Measurements from ENCODE around the gene KRT4. TPM values are rescaled to one million over a fixed set of nuclear protein-coding genes. Genes with fewer than 3 reads are reported as not detected.

KRT4 gene
- total RNA-seq, 1 experiment from 2014 or later, result not detected

DNA sequence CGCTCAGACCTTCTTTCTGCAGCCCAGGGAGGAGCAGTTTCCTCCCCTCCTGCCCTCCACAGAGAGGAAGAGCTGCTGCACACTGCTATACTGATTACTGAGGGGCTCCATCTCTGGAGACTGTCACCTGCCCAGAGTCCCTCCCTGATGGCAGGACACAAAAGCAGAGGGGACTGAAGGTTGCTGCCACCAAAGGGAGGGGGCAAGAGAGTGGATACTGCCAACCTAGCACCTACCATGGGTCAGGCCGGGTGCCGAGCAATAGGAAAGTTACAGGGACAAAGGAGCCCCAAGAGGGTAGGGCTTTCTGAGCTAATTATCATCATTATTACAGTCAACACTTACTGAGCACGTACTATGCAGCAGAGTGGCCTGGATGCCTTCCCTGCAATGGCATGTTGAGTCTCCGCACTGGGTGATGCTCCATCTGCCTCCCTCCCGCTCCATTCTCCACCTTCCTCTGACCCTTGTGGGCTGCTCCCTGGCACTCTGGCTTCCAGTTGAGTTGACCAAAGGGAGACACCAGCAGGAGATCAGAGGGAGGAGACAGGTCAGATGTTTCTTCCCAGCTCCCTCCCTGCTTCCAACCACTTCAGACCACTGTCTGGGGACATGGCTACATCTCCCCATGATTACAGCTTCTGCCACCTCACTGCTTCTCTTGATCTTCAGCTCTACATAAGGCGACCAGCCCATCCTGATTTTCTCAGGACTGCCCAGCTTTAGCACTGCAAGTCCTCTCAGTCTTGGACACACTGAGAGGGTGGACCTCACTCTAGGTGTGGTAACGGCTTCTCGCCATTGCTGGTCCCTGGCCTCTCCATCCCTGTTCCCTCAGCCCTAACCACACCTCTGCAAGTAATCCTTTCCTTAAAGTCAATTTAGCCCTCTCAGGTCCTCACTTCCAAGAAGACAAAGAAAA, 22.8 kb upstream of the KRT4 start:
- DNase-seq (ENCODE audit: low spot score), result peak; percentile 9

DNA sequence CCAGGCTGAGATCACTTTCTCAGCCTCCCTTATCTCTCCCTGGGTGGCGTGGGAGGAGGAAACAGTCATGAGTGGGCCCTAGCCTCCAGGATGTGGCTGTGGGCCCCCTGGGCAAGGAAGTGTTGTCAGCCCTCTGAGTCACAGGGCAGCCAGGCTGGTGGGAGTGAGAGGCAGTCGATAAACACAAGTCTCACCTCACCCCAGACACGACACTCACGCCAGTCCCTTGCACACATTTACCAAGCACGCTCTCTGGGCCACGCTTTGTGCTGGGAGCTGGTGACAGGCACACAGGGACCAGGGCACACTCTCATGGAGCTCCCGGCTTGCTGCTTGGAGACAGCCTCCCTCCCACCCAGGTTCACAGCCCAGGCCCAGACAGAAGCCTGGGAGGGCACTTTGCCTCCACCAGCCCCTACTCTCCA, 22.1 kb upstream of the KRT4 start:
- DNase-seq (ENCODE audit: low spot score), result peak; percentile 75

DNA sequence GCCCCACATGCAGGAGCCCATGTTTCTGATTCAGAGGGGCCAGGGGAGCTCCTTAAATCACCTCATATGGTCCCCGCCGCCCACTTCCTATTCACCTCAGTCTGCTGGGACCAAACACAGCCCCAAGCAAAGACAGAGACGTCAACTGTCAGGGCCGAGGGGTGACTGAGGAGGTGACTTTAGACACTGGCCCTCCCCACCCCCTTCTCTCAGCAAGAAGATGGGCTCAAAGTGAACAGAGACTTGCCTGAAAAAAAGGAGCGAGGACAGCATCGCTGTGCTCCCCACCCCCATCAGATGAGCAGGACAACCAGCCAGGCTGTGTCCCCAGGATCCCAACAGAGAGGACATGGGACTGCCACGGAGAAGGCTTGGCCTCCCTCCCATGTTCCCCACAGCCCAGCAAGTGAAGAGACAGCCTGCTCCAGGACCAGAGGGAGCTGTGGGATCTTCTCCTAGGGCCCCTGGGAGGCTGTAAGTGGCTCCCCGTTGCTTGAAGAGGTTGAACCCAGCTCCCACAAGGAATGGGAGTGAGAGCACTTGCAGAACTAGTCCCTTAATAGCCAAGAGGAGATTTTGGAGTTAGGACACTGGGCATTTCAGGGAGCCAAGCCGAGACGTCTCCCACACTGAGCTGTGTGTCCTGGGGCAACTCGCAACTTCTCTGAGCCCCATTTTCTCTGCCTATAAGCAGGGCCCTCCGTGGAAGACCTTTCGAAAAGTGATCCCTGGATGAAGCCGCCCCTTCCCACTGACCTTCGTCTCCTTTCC, 21.5 kb upstream of the KRT4 start:
- DNase-seq (ENCODE audit: low spot score), result no peak

DNA sequence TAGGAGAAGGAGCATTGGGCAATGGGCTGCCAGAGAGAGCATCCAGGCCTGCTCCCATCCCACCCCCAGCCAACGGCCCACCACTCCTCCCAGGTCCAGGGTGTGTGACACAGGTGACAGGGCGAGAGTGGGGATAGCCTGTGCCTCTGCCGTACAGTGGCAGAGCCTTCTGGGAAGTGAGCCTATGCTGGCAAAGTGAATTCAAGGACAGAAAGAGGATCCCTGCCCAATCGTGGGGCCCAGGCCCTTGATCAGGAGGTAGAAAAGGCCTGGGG, 20.7 kb upstream of the KRT4 start:
- DNase-seq (ENCODE audit: low spot score), result no peak

DNA sequence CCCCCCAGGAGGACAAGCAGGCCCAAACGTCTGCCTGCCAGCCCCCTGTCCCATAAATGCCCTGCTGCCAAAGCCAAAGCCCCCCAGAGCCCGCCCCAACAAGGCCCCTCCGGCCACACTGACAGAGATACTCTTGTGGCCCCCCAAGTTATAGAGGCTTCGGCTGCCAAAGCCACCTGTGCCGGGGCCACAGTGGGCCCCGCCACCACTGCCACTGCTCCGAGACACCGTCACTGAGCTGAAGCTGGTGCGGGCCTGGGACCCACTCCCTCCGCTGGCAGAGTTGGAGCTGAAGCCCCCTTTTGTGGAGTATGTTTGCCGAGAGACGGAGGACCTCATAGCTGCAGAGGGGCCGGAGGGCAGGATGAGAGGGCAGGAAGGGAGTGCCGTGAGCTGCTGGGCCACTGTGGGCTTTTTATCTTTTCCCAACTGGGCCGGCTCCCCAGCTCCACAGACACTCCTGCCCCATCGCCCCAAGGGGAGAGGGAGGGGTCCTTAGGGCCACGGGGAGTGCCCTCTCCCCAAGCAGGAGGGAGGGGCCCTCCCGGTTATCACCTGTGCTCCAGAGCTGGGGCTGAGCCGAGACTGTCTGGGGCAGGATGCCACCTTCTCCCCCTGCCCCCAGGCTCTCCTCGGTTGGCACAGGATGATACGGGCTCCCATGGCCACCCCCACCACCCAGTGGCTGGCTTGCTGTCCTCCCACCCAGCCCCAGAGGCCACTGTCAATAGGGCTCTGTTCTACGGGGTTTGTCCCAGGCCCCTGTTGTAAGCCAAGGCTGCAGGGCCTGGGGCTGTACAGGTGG, 20.2 kb upstream of the KRT4 start, which contains the start of gene KRT79:
Gene KRT79 (minus strand): TSS at position 390 of the 805 bp plus-strand sequence. CDS start 51 bp downstream, at position 339.
- no peak for DNase-seq (ENCODE audit: low spot score)

DNA sequence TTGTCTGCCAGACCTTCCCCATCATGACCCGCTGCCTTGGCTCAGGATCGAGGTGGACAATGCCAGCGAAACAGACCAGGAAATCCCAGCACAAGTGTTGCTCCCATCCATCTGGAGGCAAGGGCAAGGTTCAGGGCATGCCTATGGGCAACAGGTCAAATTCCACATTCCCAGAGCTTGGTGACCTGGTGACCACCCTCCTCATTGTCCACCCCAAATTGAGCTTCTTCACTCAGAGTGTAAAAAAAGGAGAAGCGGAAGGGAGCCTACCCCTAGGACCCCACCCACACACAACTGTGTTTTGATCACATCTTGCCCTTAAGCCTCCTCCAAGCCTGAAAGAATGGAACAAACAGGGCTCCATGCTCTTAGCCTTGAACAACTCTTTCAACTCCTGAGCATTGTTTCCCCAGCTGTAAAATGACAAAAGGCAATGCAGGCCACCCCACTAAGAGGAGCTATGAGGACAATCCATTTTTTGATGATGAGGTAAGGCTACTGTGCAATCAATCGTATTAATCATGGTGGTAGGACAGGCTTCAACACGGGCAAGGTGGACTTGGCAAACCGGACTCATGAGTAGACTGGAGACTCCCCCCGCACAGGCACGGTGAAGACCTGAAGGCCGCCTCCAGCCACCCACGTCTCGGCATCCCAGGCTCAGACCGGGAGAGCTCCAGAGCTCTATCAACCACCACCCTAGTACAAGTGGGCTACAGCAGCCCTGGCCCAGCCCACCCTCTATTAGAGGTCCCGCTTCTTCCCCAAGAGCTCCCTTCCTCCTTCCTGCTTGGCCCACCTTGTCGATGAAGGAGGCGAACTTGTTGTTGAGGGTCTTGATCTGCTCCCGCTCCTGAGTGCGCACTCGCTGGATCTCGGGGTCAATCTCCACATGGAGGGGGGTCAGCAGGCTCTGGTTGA, 19.3 kb upstream of the KRT4 start:
- no peak for DNase-seq (ENCODE audit: low spot score)

DNA sequence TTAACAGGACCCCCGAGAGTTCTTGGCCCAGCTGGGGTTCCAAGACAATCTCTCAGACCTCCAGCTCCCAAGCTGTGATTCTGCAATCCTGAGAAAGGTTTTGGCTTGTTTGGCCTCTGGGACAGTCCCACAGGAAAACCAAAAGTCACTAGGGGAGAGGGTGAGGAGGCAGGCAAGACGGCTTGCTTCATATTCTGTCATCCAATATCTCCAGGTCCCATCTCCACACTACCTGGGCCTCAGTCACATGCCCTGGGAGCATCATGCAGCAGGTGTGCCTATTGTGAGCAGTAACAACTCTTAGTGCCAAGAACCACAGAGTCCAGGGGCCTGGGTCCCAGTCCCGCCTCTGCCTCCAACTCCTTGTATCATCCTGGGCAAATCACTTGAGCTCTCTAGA, 18.5 kb upstream of the KRT4 start:
- no peak for DNase-seq (ENCODE audit: low spot score)

DNA sequence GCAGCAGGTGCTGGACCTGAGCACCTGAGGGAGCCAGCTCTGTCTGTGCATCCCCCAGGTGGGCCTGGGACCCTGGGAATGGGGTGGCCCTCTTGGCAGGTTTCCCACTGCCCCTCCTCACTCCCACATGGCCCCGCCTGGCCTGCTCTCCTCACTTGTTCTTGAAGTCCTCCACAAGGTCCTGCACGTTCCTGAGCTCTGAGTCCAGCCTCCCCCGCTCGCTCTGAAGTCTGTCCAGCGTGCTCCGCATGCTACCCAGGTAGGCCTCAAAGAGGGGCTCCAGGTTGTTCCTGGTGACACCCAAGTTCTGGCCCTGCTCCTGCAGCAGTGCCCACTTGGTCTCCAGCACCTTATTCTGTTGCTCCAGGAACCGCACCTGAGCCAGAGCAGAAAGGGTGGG, 17.3 kb upstream of the KRT4 start:
- no peak for DNase-seq (ENCODE audit: low spot score)

DNA sequence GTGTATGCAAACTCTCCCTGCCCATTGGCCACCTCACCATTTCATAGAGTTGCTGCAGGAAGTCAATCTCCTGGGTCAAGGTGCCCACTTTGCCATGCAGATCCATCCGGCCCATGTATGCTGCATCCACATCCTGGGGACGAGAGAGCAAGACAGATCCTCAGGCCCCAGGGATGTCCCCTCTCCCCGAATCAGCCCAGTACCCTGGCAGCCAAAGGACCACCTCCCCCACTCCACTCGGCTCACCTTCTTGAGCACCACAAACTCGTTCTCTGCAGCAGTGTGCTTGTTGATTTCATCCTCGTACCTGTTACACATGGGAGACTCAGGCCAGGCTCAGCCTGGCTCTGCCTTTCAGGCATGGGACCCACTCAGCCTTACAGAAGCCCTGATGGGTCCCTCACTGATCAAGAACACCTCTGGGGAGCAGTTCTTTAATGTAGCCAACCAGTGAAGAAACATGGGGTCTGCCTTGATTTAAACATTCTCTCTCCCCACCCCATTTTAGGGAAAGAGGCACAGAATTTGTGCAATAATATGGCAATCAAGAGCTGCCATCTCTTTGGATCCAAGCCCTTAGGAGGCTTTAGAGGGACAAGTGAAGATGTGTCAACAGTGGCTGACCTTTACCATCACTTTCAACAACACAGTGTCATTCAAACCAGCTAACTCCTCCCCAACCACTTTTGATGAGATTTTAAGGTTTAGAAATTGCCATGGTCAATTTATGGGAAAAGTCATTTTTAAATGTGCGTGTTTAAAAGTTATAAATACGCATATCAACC, 16.3 kb upstream of the KRT4 start:
- DNase-seq (ENCODE audit: low spot score), result no peak

DNA sequence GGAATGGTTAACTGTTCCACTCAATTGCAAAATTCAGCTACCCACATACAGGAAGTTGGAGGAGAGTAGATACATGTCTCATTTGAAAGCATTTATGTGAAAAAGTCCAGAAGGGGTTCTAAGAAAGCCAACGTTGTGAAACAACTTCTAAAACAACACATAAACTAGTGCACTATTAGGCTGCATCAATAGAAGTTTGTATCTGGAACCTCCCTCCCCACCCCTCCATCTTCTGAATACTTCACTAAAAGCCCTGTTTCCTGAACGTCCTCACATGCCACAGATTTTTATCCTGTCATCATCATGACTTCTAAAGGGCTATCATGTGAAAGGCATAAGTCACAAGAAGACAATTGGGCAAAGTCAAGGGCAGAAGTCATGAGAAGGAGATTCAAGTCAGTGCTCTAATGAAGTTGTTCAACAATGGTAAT, 14.7 kb upstream of the KRT4 start:
- DNase-seq (ENCODE audit: low spot score), result no peak

DNA sequence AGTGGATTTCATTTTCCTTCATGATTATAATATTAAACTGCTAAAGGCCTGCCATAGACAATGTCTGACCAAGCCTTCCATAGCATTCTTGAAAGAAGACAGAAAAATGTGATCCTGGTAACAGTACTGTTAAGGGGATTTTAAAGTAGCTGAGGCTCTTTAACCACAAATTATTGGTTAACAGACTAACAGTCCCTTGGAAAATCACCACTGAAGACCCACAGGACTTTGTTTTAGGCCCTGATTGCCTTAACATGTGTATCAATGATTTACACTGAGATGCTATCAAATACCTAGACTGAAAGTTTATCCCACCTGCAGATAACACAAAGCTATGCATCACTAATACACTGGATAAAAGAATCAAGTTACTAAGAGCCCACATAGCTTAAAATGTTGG, 14.2 kb upstream of the KRT4 start:
- DNase-seq (ENCODE audit: low spot score), result no peak

DNA sequence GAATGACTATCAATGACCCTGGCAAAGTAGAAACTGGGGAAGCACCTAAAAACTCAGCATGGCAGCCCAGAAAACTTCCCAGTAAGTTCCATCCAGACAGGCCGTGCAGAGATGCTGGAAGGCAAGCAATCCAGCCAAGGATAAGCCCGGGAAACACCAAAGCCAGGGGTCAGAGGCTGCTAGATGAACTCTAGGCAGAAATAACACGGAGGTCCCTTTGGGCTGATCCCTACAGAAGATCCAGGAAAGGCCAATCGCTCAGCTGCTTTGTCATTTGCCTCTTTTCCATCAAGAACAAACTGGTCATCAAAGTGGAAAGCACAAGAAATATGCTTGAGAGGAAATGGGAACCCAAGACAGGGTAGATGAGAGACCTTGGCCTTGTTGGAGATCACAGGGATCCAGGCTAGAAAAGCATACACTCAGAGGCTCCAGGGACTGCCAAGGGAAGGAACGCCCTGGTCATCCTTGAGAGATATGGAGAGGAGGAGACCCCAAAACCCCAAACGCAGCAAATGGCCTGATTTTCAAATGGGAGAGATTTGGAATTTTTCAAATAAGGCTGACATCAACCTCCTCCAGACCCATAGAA, 13.7 kb upstream of the KRT4 start:
- no peak for DNase-seq (ENCODE audit: low spot score)

DNA sequence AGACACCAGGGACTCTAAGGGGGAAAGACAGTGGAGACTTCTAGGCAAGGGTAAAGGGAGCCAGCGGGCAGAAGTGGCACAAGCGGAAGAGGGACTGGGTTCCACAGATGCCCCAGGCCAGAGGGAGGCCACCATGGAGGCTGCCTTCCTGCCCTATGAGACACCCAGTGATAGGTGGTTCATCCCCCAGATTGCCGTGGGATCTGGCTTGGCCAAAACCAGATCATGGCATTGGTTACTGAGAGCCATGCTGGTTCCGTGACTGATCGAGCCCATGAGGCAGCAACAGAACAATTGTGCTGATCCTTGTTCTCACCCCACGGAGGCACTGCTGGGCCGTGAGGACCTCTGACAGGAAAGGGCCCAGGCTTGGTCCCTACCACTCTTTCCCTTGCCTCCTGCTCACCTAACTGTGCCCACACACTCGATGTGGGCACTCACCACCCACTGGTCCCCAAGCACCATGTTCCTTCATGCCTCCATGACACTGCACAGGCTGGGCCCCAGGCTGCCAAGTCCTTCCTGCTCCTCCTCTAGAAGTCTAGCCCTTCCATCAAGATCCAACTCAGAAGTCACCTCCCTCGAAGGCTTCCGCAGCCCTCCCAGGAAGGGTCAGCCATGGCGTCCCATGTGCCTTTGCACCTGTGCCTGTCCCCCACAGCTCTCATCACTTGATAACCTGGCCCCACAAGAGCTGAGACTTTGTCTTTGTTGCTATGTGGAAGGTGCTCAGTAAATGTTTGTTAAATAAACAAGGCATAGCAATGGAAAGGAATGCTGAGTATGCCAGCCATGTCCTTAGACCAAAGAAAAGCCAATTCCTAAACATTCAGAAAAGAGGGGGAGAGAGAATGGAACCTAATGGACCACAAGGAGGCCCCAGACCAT, 12.9 kb upstream of the KRT4 start:
- DNase-seq (ENCODE audit: low spot score), result no peak

DNA sequence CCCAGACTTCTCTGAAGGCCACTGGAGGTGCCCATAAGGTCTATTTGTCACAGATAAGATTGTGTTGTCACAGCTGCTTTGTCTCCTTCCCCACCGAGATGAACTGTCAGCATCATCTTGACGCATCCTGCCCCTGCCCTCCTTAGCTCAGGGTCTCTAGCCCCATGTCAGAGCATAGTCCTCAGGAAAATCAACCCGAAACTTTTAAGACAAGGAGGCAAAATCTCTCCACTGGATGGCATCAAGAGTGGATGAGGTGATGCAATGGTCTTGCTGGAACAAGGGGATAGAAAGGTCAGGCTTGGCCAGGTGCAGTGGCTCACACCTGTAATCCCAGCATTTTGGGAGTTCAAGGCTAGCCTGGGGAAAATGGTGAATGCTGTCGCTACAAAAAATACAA, 12.0 kb upstream of the KRT4 start:
- DNase-seq (ENCODE audit: low spot score), result no peak

DNA sequence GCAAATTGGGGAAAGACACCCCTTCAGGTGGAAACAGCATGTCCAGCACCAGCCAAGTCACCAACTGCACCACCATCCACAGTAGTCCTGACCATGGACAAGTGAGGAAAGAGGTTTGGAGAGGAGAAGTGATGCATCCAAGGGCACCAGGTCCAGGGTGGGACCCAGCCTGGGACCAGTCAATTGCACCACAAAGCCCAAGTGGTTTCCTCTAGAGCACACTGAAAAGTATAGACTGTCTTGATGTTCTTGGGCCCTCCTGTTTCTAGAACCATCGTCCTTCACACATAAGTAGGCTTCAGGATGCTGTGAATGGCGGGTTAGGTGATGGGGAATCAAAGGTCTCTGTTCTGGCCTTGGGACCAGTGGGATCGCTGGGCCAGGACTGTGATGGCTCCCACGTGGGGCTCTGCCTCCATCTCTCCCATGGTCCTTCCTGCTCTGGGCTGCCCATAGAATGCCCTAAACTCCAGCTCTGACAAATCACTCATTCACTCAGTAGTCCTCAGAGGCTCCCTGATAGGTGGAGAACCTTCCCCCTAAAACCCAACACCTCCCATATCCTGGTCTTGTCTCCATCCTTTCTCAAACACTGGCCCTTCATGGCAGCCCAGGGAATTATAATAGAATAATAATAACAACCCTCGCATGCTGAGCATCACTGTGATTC, 11.0 kb upstream of the KRT4 start:
- no peak for DNase-seq (ENCODE audit: low spot score)

DNA sequence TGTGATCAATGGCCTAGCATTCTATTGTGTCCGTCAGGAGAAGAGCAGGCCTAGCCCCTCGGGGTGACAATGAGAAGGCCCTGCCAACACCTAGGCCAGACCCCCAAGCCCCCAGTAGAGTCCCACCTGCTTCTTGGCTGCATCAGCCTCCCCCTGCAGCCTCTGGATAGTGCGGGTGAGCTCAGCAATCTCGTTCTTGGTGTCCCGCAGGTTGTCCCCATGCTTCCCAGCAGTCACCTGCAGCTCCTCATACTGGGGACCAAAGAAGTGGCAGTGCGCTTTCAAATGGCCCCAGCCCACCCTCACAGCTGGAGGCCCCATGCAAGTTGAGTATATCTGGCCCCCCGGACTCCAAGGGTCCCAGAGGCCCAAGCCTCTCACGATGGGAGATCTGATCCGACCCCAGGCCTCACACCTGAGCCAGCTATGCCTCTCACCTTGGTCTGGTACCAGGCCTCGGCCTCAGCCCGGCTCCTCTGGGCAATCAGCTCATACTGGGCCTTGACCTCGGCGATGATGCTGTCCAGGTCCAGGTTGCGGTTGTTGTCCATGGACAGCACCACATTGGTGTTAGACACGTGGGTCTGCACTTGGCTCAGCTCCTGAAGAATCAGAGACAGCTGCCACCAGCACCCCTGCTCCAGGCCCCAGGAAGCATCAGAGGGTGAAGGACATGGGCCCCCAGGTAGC, 10.0 kb upstream of the KRT4 start:
- DNase-seq (ENCODE audit: low spot score), result no peak

DNA sequence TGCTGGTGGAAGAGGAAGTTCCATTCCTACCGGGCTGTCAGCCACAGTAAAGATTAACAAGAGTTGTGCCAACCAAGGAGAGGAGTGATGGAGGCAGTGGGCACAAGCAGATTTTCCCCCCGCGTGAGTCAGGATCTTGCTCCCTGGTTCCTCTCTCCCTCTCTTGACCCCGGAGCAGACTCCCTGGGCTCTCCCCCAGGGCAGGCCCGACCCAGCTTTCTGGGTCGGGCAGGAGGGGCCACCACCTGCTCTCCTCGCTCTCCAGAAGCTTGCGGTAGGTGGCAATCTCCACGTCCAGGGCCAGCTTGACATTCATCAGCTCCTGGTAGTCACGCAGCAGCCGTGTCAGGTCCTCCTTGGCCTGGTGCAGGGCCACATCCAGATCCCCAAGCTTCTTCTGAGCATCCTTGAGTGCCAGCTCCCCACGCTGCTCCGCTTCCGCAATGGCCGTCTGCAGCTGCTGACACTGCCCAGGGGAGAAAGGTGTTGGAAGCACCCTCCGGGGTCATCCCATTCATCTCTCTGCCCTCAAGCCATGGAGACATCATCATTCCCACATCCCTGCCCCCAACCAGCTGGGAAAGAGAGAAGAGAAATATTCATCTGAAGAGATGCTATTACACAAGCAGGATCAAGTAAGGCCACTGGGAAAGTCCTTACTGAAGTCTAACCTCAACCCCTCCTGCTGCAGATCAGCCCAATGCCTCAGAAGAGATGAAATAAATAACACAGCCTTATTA, 9.0 kb upstream of the KRT4 start:
- DNase-seq (ENCODE audit: low spot score), result no peak

Measured in A172 (cell line).